ENCODE measurements around the gene QSOX2.

DNA sequence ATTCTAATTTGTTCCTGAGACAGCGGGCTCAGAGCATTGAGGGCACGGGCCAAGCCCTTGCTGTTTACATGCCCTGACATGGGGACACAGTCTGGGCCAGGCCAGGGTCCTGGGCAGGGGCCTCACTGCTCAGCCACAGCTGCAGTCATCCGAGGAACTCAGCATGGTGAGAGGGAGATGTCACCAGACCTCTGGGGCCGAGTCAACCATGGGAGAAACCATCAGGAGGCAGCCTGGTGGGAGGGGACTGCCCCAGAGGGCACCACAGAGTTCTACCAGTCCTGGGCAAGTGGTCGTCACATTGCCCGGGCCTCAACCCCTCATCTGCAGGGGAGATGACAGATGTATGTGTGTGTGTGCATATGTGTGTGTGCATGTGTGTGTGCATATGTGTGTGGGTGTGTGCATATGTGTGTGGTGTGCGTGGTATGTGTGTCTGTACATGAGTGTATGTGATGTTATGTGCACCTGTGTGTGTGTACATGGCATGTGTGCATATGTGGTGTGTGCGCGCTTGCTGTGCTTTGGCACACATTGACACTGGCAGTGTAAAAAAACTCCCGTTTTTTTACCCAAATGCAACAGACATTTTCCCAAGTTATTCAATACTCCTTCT lies 84.5 kb downstream of the QSOX2 start:
- TF ChIP-seq, protein P1, sequence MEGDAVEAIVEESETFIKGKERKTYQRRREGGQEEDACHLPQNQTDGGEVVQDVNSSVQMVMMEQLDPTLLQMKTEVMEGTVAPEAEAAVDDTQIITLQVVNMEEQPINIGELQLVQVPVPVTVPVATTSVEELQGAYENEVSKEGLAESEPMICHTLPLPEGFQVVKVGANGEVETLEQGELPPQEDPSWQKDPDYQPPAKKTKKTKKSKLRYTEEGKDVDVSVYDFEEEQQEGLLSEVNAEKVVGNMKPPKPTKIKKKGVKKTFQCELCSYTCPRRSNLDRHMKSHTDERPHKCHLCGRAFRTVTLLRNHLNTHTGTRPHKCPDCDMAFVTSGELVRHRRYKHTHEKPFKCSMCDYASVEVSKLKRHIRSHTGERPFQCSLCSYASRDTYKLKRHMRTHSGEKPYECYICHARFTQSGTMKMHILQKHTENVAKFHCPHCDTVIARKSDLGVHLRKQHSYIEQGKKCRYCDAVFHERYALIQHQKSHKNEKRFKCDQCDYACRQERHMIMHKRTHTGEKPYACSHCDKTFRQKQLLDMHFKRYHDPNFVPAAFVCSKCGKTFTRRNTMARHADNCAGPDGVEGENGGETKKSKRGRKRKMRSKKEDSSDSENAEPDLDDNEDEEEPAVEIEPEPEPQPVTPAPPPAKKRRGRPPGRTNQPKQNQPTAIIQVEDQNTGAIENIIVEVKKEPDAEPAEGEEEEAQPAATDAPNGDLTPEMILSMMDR (IDR thresholded peaks at IDR 0.05): no peak
- no peak for TF ChIP-seq POLR2A (IDR thresholded peaks at IDR 0.05)
